Mesenchymal stem cell (in vitro differentiated cells and primary cell): ENCODE measurements around the gene PGF.

Experiments used
- DNase-seq: peaks from one replicate; pipeline ENCODE4 v3.0.0-alpha.2; 2013
- H2AFZ ChIP-seq: one replicate; pipeline ENCODE4 v1.6.1; 2013; ENCODE audit warnings: low read depth, mild to moderate bottlenecking, control low read depth, inconsistent platforms, low read length, moderate library complexity
- H2AK5ac ChIP-seq: 2 replicates; pipeline ENCODE4 v1.6.1; 2013; ENCODE audit warnings: low read length, moderate library complexity, mild to moderate bottlenecking, inconsistent platforms; ENCODE audit not compliant: severe bottlenecking
- H2BK120ac ChIP-seq: one replicate; pipeline ENCODE4 v1.6.1; 2013; ENCODE audit warnings: low read depth, mild to moderate bottlenecking, inconsistent platforms, low read length, moderate library complexity
- H2BK12ac ChIP-seq, 2 experiments: one replicate each; pipeline ENCODE4 v1.6.1; 2013; ENCODE audit warnings: inconsistent platforms in 2 of 2, low read length in 2 of 2, mild to moderate bottlenecking in 2 of 2, moderate library complexity in 2 of 2, control low read depth in 1 of 2
- H2BK15ac ChIP-seq: one replicate; pipeline ENCODE4 v1.6.1; 2013; ENCODE audit warnings: mild to moderate bottlenecking, low read depth, inconsistent platforms; ENCODE audit not compliant: poor library complexity, severe bottlenecking
- H2BK5ac ChIP-seq: 2 replicates; pipeline ENCODE4 v1.6.1; 2013; ENCODE audit warnings: low read depth, mild to moderate bottlenecking, low read length, control low read depth, inconsistent platforms; ENCODE audit not compliant: poor library complexity, severe bottlenecking
- H3K14ac ChIP-seq, 2 experiments: one replicate each; pipeline ENCODE4 v1.6.1; 2013; ENCODE audit warnings: inconsistent platforms in 2 of 2, low read length in 2 of 2, control low read depth in 1 of 2, mild to moderate bottlenecking in 1 of 2, moderate library complexity in 1 of 2
- H3K18ac ChIP-seq, 2 experiments: one replicate each; pipeline ENCODE4 v1.6.1; 2013; ENCODE audit warnings: inconsistent platforms in 2 of 2, low read length in 2 of 2, control low read depth in 1 of 2, low read depth in 1 of 2, mild to moderate bottlenecking in 1 of 2
- H3K23ac ChIP-seq, 2 experiments: one replicate each; pipeline ENCODE4 v1.6.1; 2013; ENCODE audit warnings: inconsistent platforms in 2 of 2, low read length in 2 of 2, mild to moderate bottlenecking in 2 of 2, moderate library complexity in 2 of 2, control low read depth in 1 of 2
- H3K27ac ChIP-seq: 2 replicates; pipeline ENCODE4 v1.5.1; 2013; ENCODE audit warnings: mild to moderate bottlenecking, moderate library complexity, low read length, control low read depth, inconsistent platforms; ENCODE audit not compliant: poor library complexity, severe bottlenecking
- H3K27me3 ChIP-seq, 2 experiments: 2 replicates each; pipeline versions ENCODE4 v1.6.1 to v1.7.0; 2013; ENCODE audit warnings: low read length in 2 of 2, mild to moderate bottlenecking in 2 of 2, moderate library complexity in 2 of 2, control low read depth in 1 of 2, inconsistent platforms in 1 of 2; ENCODE audit not compliant: control insufficient read depth in 1 of 2, insufficient read depth in 1 of 2
- H3K36me3 ChIP-seq, 2 experiments: 2 replicates each; pipeline versions ENCODE4 v1.6.1 to v1.7.0; 2013; ENCODE audit warnings: low read length in 2 of 2, control low read depth in 1 of 2, inconsistent platforms in 1 of 2, low read depth in 1 of 2, mild to moderate bottlenecking in 1 of 2; ENCODE audit not compliant: insufficient read depth in 2 of 2, control insufficient read depth in 1 of 2
- H3K4ac ChIP-seq, 2 experiments: one replicate each; pipeline ENCODE4 v1.6.1; 2013; ENCODE audit warnings: inconsistent platforms in 2 of 2, low read length in 2 of 2, mild to moderate bottlenecking in 2 of 2, moderate library complexity in 2 of 2, control low read depth in 1 of 2, low read depth in 1 of 2
- H3K4me1 ChIP-seq: 2 replicates; pipeline ENCODE4 v1.6.1; 2013; ENCODE audit warnings: low read depth, low read length, control low read depth; ENCODE audit not compliant: control insufficient read depth, insufficient read depth
- H3K4me2 ChIP-seq: 2 replicates; pipeline ENCODE4 v1.6.1; 2013; ENCODE audit warnings: low read length, mild to moderate bottlenecking, inconsistent platforms; ENCODE audit not compliant: poor library complexity, severe bottlenecking
- H3K4me3 ChIP-seq, 2 experiments: 2 replicates each; pipeline versions ENCODE4 v1.5.1 to v1.7.0; 2013; ENCODE audit warnings: low read length in 2 of 2, mild to moderate bottlenecking in 2 of 2, control low read depth in 1 of 2, low read depth in 1 of 2; ENCODE audit not compliant: insufficient read depth in 1 of 2
- H3K79me1 ChIP-seq: replicated peaks from 2 replicates; pipeline ENCODE4 v1.6.1; 2013; ENCODE audit warnings: mild to moderate bottlenecking, control low read depth, low read length, inconsistent platforms; ENCODE audit not compliant: poor library complexity, severe bottlenecking
- H3K9ac ChIP-seq: 2 replicates; pipeline ENCODE4 v1.7.0; 2013; ENCODE audit warnings: mild to moderate bottlenecking, low read length, moderate library complexity
- H3K9me3 ChIP-seq: 2 replicates; pipeline ENCODE4 v1.7.0; 2013; ENCODE audit warnings: mild to moderate bottlenecking, low read length; ENCODE audit not compliant: control insufficient read depth
- H4K8ac ChIP-seq: one replicate; pipeline ENCODE4 v1.6.1; 2013; ENCODE audit warnings: inconsistent platforms, mild to moderate bottlenecking, low read length, moderate library complexity
- H4K91ac ChIP-seq: one replicate; pipeline ENCODE4 v1.6.1; 2013; ENCODE audit warnings: mild to moderate bottlenecking, low read length, inconsistent platforms
- WGBS: methylation state at CpG from one replicate; pipeline ENCODE4 v1.1.7; 2013; ENCODE audit warnings: mixed read lengths; 5-methylcytosine and 5-hydroxymethylcytosine counted together

PGF gene

GRCh38 chr14:74921987-74922751 is 33.2 kb downstream of the PGF start:
- Histone ChIP-seq H3K23ac (no peak overlapping the region), H3K4ac (no peak overlapping the region), H3K9ac (peak overlapping the region; percentile 61), H3K4me3 (peak overlapping the region in 1 of 2 experiments; percentile 78), H3K27ac (no peak overlapping the region), H3K14ac (no peak overlapping the region), H4K91ac (no peak overlapping the region), H3K18ac (peak overlapping the region in 1 of 2 experiments; percentile 5), H2BK120ac (no peak overlapping the region), H2AFZ (no peak overlapping the region), H3K4me2 (peak overlapping the region; percentile 84), H2BK15ac (no peak overlapping the region), H3K36me3 (peaks cover 0 to 2% of the 10 kb centered on the region in 2 experiments), H2AK5ac (no peak overlapping the region), H2BK12ac (no peak overlapping the region), H3K9me3 (no peaks in the 10 kb centered on the region), H4K8ac (no peak overlapping the region), H3K27me3 (peaks cover 0 to 7% of the 10 kb centered on the region in 2 experiments), H3K79me1 (no peaks in the 10 kb centered on the region), H3K4me1 (peaks cover 30% of the 10 kb centered on the region), H2BK5ac (no peak overlapping the region)
- no peak for DNase-seq
- 76% methylated on average over 19 of the region's 19 CpGs for WGBS

GRCh38 chr14:74921053-74921620 is 34.3 kb downstream of the PGF start:
- H2BK15ac ChIP-seq, result no peak overlapping the region
- no peaks in the 10 kb centered on the region for H3K9me3 ChIP-seq
- no peak overlapping the region for H4K8ac ChIP-seq
- H3K18ac ChIP-seq, result no peak overlapping the region
- no peak for DNase-seq
- peaks cover 34% of the 10 kb centered on the region for H3K4me1 ChIP-seq
- H3K23ac ChIP-seq, result no peak overlapping the region
- no peak overlapping the region for H2BK12ac ChIP-seq
- H3K27ac ChIP-seq, result no peak overlapping the region
- no peak overlapping the region for H2AK5ac ChIP-seq
- H2AFZ ChIP-seq, result no peak overlapping the region
- 92% methylated on average over 18 of the region's 19 CpGs for WGBS
- no peaks in the 10 kb centered on the region for H3K79me1 ChIP-seq
- peaks cover 0 to 2% of the 10 kb centered on the region in 2 experiments for H3K36me3 ChIP-seq
- no peak overlapping the region for H3K4ac ChIP-seq
- no peak overlapping the region for H3K14ac ChIP-seq
- H4K91ac ChIP-seq, result no peak overlapping the region
- H2BK120ac ChIP-seq, result no peak overlapping the region
- no peak overlapping the region for H3K4me3 ChIP-seq
- H3K9ac ChIP-seq, result no peak overlapping the region
- no peak overlapping the region for H3K4me2 ChIP-seq
- H2BK5ac ChIP-seq, result no peak overlapping the region
- peaks cover 0 to 3% of the 10 kb centered on the region in 2 experiments for H3K27me3 ChIP-seq

DNA sequence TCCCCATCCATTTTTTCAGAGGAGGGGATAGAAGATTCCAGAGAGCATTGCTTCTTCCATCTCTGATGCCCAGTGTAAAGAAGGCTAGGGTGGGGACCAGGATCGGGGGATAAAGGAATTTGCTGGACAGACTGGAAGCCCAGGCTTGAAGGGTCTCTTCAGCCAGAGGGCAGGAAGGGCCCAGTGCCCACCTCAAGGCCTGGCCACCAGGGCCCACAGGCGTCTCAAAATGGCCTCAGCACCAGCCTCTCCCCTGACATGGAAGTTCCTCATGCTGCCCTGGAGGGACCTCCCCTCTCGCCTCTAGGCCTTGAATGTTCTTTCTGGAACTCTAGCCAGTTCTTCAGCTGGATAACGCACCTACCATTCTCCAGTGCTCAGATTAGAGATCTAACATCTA is 35.1 kb downstream of the PGF start:
- Histone ChIP-seq H2AFZ (no peak overlapping the region), H3K4me1 (peaks cover 37% of the 10 kb centered on the region), H4K91ac (no peak overlapping the region), H4K8ac (no peak overlapping the region), H3K79me1 (no peaks in the 10 kb centered on the region), H3K9me3 (no peaks in the 10 kb centered on the region), H3K4me3 (no peak overlapping the region), H2BK12ac (no peak overlapping the region), H3K4ac (no peak overlapping the region), H3K9ac (no peak overlapping the region), H3K14ac (no peak overlapping the region), H2BK5ac (no peak overlapping the region), H3K27me3 (no peaks in the 10 kb centered on the region), H3K18ac (no peak overlapping the region), H3K36me3 (peaks cover 0 to 2% of the 10 kb centered on the region in 2 experiments), H2BK15ac (no peak overlapping the region), H2BK120ac (no peak overlapping the region), H3K4me2 (no peak overlapping the region), H3K27ac (no peak overlapping the region), H2AK5ac (no peak overlapping the region), H3K23ac (no peak overlapping the region)
- 98% methylated on average over 4 of the region's 4 CpGs for WGBS
- no peak for DNase-seq

GRCh38 chr14:74919421-74920165 is 35.8 kb downstream of the PGF start:
- Histone ChIP-seq H3K27ac (no peak overlapping the region), H3K4me1 (peaks cover 37% of the 10 kb centered on the region), H3K36me3 (peaks cover 0 to 2% of the 10 kb centered on the region in 2 experiments), H2BK12ac (no peak overlapping the region), H3K4ac (no peak overlapping the region), H4K8ac (no peak overlapping the region), H3K27me3 (no peaks in the 10 kb centered on the region), H3K4me2 (no peak overlapping the region), H2AFZ (no peak overlapping the region), H2AK5ac (no peak overlapping the region), H3K9ac (no peak overlapping the region), H2BK120ac (no peak overlapping the region), H2BK15ac (no peak overlapping the region), H3K18ac (no peak overlapping the region), H3K23ac (no peak overlapping the region), H2BK5ac (no peak overlapping the region), H3K14ac (no peak overlapping the region), H3K4me3 (no peak overlapping the region), H3K79me1 (no peaks in the 10 kb centered on the region), H3K9me3 (no peaks in the 10 kb centered on the region), H4K91ac (peak overlapping the region; percentile 14)
- DNase-seq, result peak; percentile 20
- 91% methylated on average over 21 of the region's 22 CpGs for WGBS
